Stimulated activated CD8-positive, alpha-beta memory T cell treated with anti-CD3 and anti-CD28 coated beads, Interleukin-15, amount 100 ng/mL, for 48 hours (primary cell): ENCODE data around the gene IMP4.
A peak's percentile ranks its signal among the peaks of the same experiment; 100 is the strongest.

Source experiments
- DNase-seq, 2 donors: peaks; one replicate each; pipeline ENCODE4 v3.0.0-alpha.2; 2020; ENCODE audit warnings: low read depth in 2 of 2

The IMP4 gene

GRCh38 chr2:130357864-130358263 is 15.2 kb downstream of the IMP4 start:
- no peak for DNase-seq

- no peak for DNase-seq
Observed at GRCh38 chr2:130358420-130359350, 16.0 kb downstream of the IMP4 start.

GRCh38 chr2:130359466-130359865 is 16.8 kb downstream of the IMP4 start:
- DNase-seq, result no peak

GRCh38 chr2:130363479-130363878 is 20.8 kb downstream of the IMP4 start:
- DNase-seq, result no peak

- DNase-seq, result no peak
Observed at GRCh38 chr2:130365075-130365474, 22.4 kb downstream of the IMP4 start.

- DNase-seq, result no peak
Observed at GRCh38 chr2:130365963-130366362, 23.3 kb downstream of the IMP4 start.

- DNase-seq, result no peak
Observed at GRCh38 chr2:130366720-130367119, 24.0 kb downstream of the IMP4 start.

GRCh38 chr2:130368786-130369185 is 26.1 kb downstream of the IMP4 start:
- no peak for DNase-seq

- DNase-seq, result no peak
Observed at GRCh38 chr2:130369311-130369964, 26.7 kb downstream of the IMP4 start.

- DNase-seq, result no peak
Observed at GRCh38 chr2:130369965-130370341, 27.3 kb downstream of the IMP4 start.

- DNase-seq, result no peak
Observed at GRCh38 chr2:130370490-130370889, 27.8 kb downstream of the IMP4 start.

GRCh38 chr2:130371723-130372054 is 29.0 kb downstream of the IMP4 start:
- DNase-seq, result no peak

- peak; percentile 78 to 79 for DNase-seq
Observed at GRCh38 chr2:130372055-130372832, 29.5 kb downstream of the IMP4 start.

GRCh38 chr2:130372833-130373807 is 30.4 kb downstream of the IMP4 start:
- no peak for DNase-seq

GRCh38 chr2:130373808-130374365 is 31.2 kb downstream of the IMP4 start:
- no peak for DNase-seq

- DNase-seq, result no peak
Observed at GRCh38 chr2:130374587-130375290, 32.0 kb downstream of the IMP4 start.

GRCh38 chr2:130375291-130376266 is 32.9 kb downstream of the IMP4 start:
- DNase-seq, result no peak

GRCh38 chr2:130376433-130377293 is 34.0 kb downstream of the IMP4 start:
- no peak for DNase-seq
